HepG2 (cell line): ENCODE measurements around the gene RNFT1. TPM values are rescaled to one million over a fixed set of nuclear protein-coding genes. Genes with fewer than 3 reads are reported as not detected.
"Not testable (repeated sequence)": the region's sequence is repeated elsewhere in the genome, so short reads cannot be mapped to it uniquely, and the experiment has no call there.

Experiments
- ATAC-seq: fragments of 200-7000 bp; cut with Tn5 transposase; 3 replicates; pipeline ENCODE4 v1.9.1; 2020; ENCODE audit warnings: mild to moderate bottlenecking, moderate library complexity
- BruUV-seq: library from RNA; stranded (reverse); fragments of 400-500 nt; replicated peaks from 2 replicates; lab custom pipeline; 2021; lab: Mats Ljungman, UMichigan
- CTCF ChIA-PET: fragments of 300-600 bp; formaldehyde crosslinking; extraction: SDS; loops from one replicate; lab custom pipeline; 2021; ENCODE audit warnings: low total read pairs, inconsistent platforms, low intra/inter-chr PET ratio; lab: Yijun Ruan, JAX
- POLR2A ChIA-PET: fragments of 350-600 bp; sonication (Branson Sonifier 250); formaldehyde crosslinking; loops from one replicate; lab custom pipeline; 2020; ENCODE audit warnings: antibody characterized with exemption, inconsistent platforms; lab: Yijun Ruan, JAX
- DNase-seq: peaks from one replicate; pipeline ENCODE4 v3.0.0-alpha.2; 2015; ENCODE audit warnings: low spot score
- FAIRE-seq: peaks from 3 replicates; lab custom pipeline; 2011; peaks lifted over from hg19 to GRCh38; lab: Jason Lieb, UNC
- H2AFZ ChIP-seq: one replicate; pipeline ENCODE4 v1.6.1; 2011; ENCODE audit warnings: low read length, inconsistent platforms
- H3K27ac ChIP-seq: fragments of 300-600 bp; 3 replicates; pipeline ENCODE4 v1.8.0; 2011; ENCODE audit warnings: mixed run types, mild to moderate bottlenecking, mixed read lengths, low read length, inconsistent platforms; ENCODE audit not compliant: insufficient read depth; ENCODE audit errors: extremely low read length
- H3K27me3 ChIP-seq, 2 experiments: fragments of 200-600 bp in 1 of 2; 2 replicates in 1 of 2; 3 replicates in 1 of 2; pipeline versions ENCODE4 v1.6.0 to v1.8.0; 2011; ENCODE audit warnings: low read length in 2 of 2, mild to moderate bottlenecking in 2 of 2, moderate library complexity in 2 of 2, inconsistent platforms in 1 of 2; ENCODE audit not compliant: insufficient read depth in 2 of 2, control insufficient read depth in 1 of 2
- H3K36me3 ChIP-seq, 2 experiments: fragments of 200-600 bp in 1 of 2; replicated peaks in 1 of 2; 2 replicates in 1 of 2; 3 replicates in 1 of 2; pipeline versions ENCODE4 v1.5.1 to v1.8.0; 2011; ENCODE audit warnings: low read length in 2 of 2, inconsistent platforms in 1 of 2; ENCODE audit not compliant: insufficient read depth in 2 of 2, control insufficient read depth in 1 of 2
- H3K4me1 ChIP-seq: 2 replicates; pipeline ENCODE4 v1.5.1; 2012; ENCODE audit warnings: low read length, inconsistent platforms; ENCODE audit not compliant: insufficient read depth
- H3K4me2 ChIP-seq: 2 replicates; pipeline ENCODE4 v1.6.0; 2011; ENCODE audit warnings: low read depth, low read length, inconsistent platforms
- H3K4me3 ChIP-seq, 3 experiments: fragments of 200-600 bp in 1 of 3; sonication (generic), shearing (Covaris generic) in 1 of 3; replicated peaks in 1 of 3; 2 replicates each; pipeline ENCODE4 v1.5.1; 2011 to 2016; ENCODE audit warnings: low read length in 3 of 3, inconsistent platforms in 2 of 3, low read depth in 2 of 3, mild to moderate bottlenecking in 2 of 3, control low read depth in 1 of 3, mixed read lengths in 1 of 3; ENCODE audit not compliant: insufficient read depth in 1 of 3
- H3K79me2 ChIP-seq: one replicate; pipeline ENCODE4 v1.6.1; 2011; ENCODE audit warnings: low read length, inconsistent platforms; ENCODE audit not compliant: insufficient read depth
- H3K9ac ChIP-seq: 2 replicates; pipeline ENCODE4 v1.6.0; 2011; ENCODE audit warnings: mild to moderate bottlenecking, low read depth, low read length, inconsistent platforms; ENCODE audit not compliant: insufficient read depth
- H3K9me3 ChIP-seq: 2 replicates; pipeline ENCODE4 v1.5.1; 2012; ENCODE audit warnings: mild to moderate bottlenecking, low read length
- H4K20me1 ChIP-seq: 2 replicates; pipeline ENCODE4 v1.6.0; 2011; ENCODE audit warnings: inconsistent platforms, mild to moderate bottlenecking, low read length, moderate library complexity; ENCODE audit not compliant: insufficient read depth
- ZNF790 ChIP-seq: sonication (generic); formaldehyde crosslinking; IDR thresholded peaks from 2 replicates; pipeline ENCODE4 v1.8.0; 2022; ENCODE audit warnings: missing genetic modification reagents, mild to moderate bottlenecking, borderline replicate concordance
- ZSCAN5A ChIP-seq: sonication (generic); formaldehyde crosslinking; IDR thresholded peaks from 2 replicates; pipeline ENCODE4 v1.8.0; 2022; ENCODE audit warnings: mild to moderate bottlenecking, missing genetic modification reagents, borderline replicate concordance
- WGBS: methylation state at CpG from one replicate; pipeline ENCODE4 v1.1.6; 2017; ENCODE audit warnings: low lambda C conversion rate; 5-methylcytosine and 5-hydroxymethylcytosine counted together
- in situ Hi-C: cut with HindIII; loops from 2 replicates; pipeline ENCODE4 v1.10.0; 2017; ENCODE audit warnings: low pct_unique_long_range_greater_than_20kb; ENCODE audit not compliant: extremely low pct_ligation_motif_present
- intact Hi-C: fragments of 100-400 bp; cut with micrococcal nuclease; formaldehyde crosslinking; loops from one replicate; pipeline ENCODE4 v1.10.0; 2022; ENCODE audit not compliant: unreplicated experiment
- polyA plus RNA-seq, 8 experiments: library from polyadenylated mRNA; depleted of rRNA in 3 of 8; stranded (reverse) in 7 of 8; unstranded in 1 of 8; fragments of >200 nt; fragmentation: Illumina TruSeq in 4 of 8; extraction: Trizol in 4 of 8; gene quantifications; 2 replicates each; pipeline versions ENCODE4 v1.2.1 to v1.2.3, GENCODE V29; 2011 to 2016; ENCODE audit warnings: low read depth in 4 of 8, missing spikeins in 1 of 8, mixed read lengths in 1 of 8; ENCODE audit not compliant: insufficient read depth in 1 of 8
- total RNA-seq, 5 experiments: library from RNA; depleted of rRNA; stranded (reverse); fragments of >200 nt; fragmentation: Illumina TruSeq; extraction: Trizol; gene quantifications; 2 replicates each; pipeline ENCODE4 v1.2.3, GENCODE V29; 2016; ENCODE audit warnings: low read depth in 1 of 5

The RNFT1 gene
- total and polyA plus RNA-seq, 2 of the 13 experiments (the other 11 are each of a cell fraction or from before 2014, with no cell fraction given): 19.1 to 22.1 TPM

- TF ChIP-seq ZSCAN5A (CRISPR knock-in tag): no peak
- no peak for TF ChIP-seq ZNF790 (CRISPR knock-in tag)
Measured at GRCh38 chr17:59950049-59950448, 14.5 kb downstream of the RNFT1 start (continued).

GRCh38 chr17:59947310-59947709 lies 17.2 kb downstream of the RNFT1 start:
- DNase-seq, ATAC-seq, BruUV-seq, CTCF ChIA-PET, H2AFZ ChIP-seq, H4K20me1 ChIP-seq, FAIRE-seq, intact Hi-C loops, H3K27ac ChIP-seq, H3K9me3 ChIP-seq, H3K4me3 ChIP-seq, H3K79me2 ChIP-seq, H3K27me3 ChIP-seq, POLR2A ChIA-PET, H3K9ac ChIP-seq, H3K4me1 ChIP-seq, in situ Hi-C loops, H3K4me2 ChIP-seq: not testable (repeated sequence)
- WGBS: 96% methylated on average over 4 of the region's 4 CpGs
- peaks cover 9 to 39% of the 10 kb centered on the region in 2 experiments for H3K36me3 ChIP-seq

- H3K4me2 ChIP-seq, CTCF ChIA-PET, FAIRE-seq, H4K20me1 ChIP-seq, H2AFZ ChIP-seq, DNase-seq, H3K79me2 ChIP-seq, H3K4me3 ChIP-seq, POLR2A ChIA-PET, H3K9ac ChIP-seq, BruUV-seq, H3K4me1 ChIP-seq, ATAC-seq, H3K27me3 ChIP-seq, H3K9me3 ChIP-seq, intact Hi-C loops, in situ Hi-C loops, H3K27ac ChIP-seq: not testable (repeated sequence)
- H3K36me3 ChIP-seq: peaks cover 9 to 45% of the 10 kb centered on the region in 2 experiments
- 92% methylated on average over 7 of the region's 7 CpGs for WGBS
Measured at GRCh38 chr17:59946433-59946832, 18.1 kb downstream of the RNFT1 start.
